IMR-90 (cell line): ENCODE data around the gene MVP.
"Not testable (repeated sequence)": the region's sequence is repeated elsewhere in the genome, so short reads cannot be mapped to it uniquely, and the experiment has no call there.

Source experiments
- BHLHE40 ChIP-seq: fragments of 150-350 bp; IDR thresholded peaks from 2 replicates; pipeline ENCODE4 v1.6.1; 2016; ENCODE audit warnings: mild to moderate bottlenecking, low read depth, low read length
- CEBPB ChIP-seq: IDR thresholded peaks from 2 replicates; pipeline ENCODE4 v1.6.1; 2012; ENCODE audit warnings: low read depth, low read length, improper control_type of control experiment
- CHD1 ChIP-seq: IDR thresholded peaks from 2 replicates; pipeline ENCODE4 v1.6.1; 2012; ENCODE audit warnings: low read depth, low read length, improper control_type of control experiment
- ELK1 ChIP-seq: fragments of 150-350 bp; IDR thresholded peaks from 2 replicates; pipeline ENCODE4 v1.6.1; 2016; ENCODE audit warnings: low read depth, mild to moderate bottlenecking, low read length, moderate library complexity, borderline replicate concordance
- FOS ChIP-seq: fragments of 150-350 bp; IDR thresholded peaks from 2 replicates; pipeline ENCODE4 v1.6.1; 2016; ENCODE audit warnings: low read depth, low read length
- MAFK ChIP-seq: IDR thresholded peaks from 2 replicates; pipeline ENCODE4 v1.6.1; 2012; ENCODE audit warnings: low read depth, low read length, improper control_type of control experiment
- MAZ ChIP-seq: IDR thresholded peaks from 2 replicates; pipeline ENCODE4 v1.6.1; 2012; ENCODE audit warnings: low read depth, mild to moderate bottlenecking, low read length, improper control_type of control experiment, moderate library complexity, borderline replicate concordance
- MXI1 ChIP-seq: IDR thresholded peaks from 2 replicates; pipeline ENCODE4 v1.6.1; 2012; ENCODE audit warnings: low read depth, mild to moderate bottlenecking, low read length, moderate library complexity, borderline replicate concordance
- POLR2A ChIP-seq: IDR thresholded peaks from 2 replicates; pipeline ENCODE4 v1.6.1; 2012; ENCODE audit warnings: mild to moderate bottlenecking, low read depth, low read length
- RCOR1 ChIP-seq: IDR thresholded peaks from 2 replicates; pipeline ENCODE4 v1.6.1; 2012; ENCODE audit warnings: mild to moderate bottlenecking, low read length, improper control_type of control experiment; ENCODE audit not compliant: insufficient replicate concordance
- RFX5 ChIP-seq: IDR thresholded peaks from 2 replicates; pipeline ENCODE4 v1.8.0; 2012; ENCODE audit warnings: low read depth, mild to moderate bottlenecking, low read length, moderate library complexity
- SMC3 ChIP-seq: fragments of 150-350 bp; IDR thresholded peaks from 2 replicates; pipeline ENCODE4 v1.6.1; 2016; ENCODE audit warnings: low read depth, mild to moderate bottlenecking, antibody characterized with exemption, low read length, moderate library complexity
- TF ChIP-seq, protein P1 (sequence below): conservative IDR thresholded peaks from 2 replicates; pipeline ENCODE4 v1.5.1; 2012; ENCODE audit warnings: mild to moderate bottlenecking, low read depth, low read length, improper control_type of control experiment
- TF ChIP-seq, protein P2 (sequence below): fragments of 150-350 bp; IDR thresholded peaks from 2 replicates; pipeline ENCODE4 v1.6.1; 2017; ENCODE audit warnings: mild to moderate bottlenecking, antibody characterized with exemption, low read length, low read depth

DNA sequence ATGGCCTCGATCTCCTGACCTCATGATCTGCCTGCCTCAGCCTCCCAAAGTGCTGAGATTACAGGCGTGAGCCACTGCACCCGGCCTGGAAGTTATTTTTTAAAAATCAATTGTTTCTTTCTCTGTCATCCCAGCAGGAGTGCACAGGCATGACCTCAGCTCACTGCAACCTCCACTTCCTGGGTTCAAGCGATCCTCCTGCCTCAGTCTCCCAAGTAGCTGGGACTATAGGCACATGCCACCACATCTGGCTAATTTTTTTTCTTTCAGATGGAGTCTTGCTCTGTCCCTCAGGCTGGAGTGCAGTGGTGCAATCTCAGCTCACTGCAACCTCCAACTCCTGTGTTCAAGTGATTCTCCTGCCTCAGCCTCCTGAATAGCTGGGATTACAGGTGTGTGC lies 33.1 kb upstream of the MVP start:
- TF ChIP-seq, protein P1, sequence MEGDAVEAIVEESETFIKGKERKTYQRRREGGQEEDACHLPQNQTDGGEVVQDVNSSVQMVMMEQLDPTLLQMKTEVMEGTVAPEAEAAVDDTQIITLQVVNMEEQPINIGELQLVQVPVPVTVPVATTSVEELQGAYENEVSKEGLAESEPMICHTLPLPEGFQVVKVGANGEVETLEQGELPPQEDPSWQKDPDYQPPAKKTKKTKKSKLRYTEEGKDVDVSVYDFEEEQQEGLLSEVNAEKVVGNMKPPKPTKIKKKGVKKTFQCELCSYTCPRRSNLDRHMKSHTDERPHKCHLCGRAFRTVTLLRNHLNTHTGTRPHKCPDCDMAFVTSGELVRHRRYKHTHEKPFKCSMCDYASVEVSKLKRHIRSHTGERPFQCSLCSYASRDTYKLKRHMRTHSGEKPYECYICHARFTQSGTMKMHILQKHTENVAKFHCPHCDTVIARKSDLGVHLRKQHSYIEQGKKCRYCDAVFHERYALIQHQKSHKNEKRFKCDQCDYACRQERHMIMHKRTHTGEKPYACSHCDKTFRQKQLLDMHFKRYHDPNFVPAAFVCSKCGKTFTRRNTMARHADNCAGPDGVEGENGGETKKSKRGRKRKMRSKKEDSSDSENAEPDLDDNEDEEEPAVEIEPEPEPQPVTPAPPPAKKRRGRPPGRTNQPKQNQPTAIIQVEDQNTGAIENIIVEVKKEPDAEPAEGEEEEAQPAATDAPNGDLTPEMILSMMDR, result not testable (repeated sequence)
- TF ChIP-seq RFX5, POLR2A, FOS, CEBPB, RCOR1, SMC3, BHLHE40, MAZ, ELK1, MAFK, MXI1, CHD1: not testable (repeated sequence)
- TF ChIP-seq, protein P2, sequence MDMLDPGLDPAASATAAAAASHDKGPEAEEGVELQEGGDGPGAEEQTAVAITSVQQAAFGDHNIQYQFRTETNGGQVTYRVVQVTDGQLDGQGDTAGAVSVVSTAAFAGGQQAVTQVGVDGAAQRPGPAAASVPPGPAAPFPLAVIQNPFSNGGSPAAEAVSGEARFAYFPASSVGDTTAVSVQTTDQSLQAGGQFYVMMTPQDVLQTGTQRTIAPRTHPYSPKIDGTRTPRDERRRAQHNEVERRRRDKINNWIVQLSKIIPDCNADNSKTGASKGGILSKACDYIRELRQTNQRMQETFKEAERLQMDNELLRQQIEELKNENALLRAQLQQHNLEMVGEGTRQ, result not testable (repeated sequence)
